ENCODE data around the gene CRLF3.
"Not testable (repeated sequence)": the region's sequence is repeated elsewhere in the genome, so short reads cannot be mapped to it uniquely, and the experiment has no call there.

The CRLF3 gene

DNA sequence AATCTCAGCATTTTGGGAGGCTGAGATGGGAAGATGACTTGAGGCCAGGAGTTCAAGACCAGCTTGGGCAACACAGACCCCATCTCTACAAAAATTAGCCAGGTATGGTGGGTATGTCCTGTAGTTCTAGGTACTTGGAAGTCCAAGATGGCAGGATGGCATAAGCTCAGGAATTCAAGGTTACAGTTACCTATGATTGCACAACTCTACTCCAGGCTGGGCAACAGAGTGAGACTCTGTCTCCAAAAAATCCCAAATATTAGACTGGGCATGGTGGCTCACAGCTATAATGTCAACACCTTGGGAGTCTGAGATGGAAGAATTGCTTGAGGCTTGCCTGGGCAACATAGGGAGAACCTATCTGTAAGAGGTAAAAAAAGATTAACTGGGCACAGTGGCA lies 63.4 kb downstream of the CRLF3 start:
- no peak for DNase-seq (ENCODE audit: insufficient read length)
- no peak for TF ChIP-seq TAF1 (IDR thresholded peaks at IDR 0.05; ENCODE audit: borderline replicate concordance, low read depth, low read length)
- TF ChIP-seq POLR2AphosphoS5 (IDR thresholded peaks at IDR 0.05; ENCODE audit: low read depth, low read length), result no peak
- TF ChIP-seq POLR2A (IDR thresholded peaks at IDR 0.05; ENCODE audit: low read depth, low read length), result no peak
- FAIRE-seq, result no peak

DNA sequence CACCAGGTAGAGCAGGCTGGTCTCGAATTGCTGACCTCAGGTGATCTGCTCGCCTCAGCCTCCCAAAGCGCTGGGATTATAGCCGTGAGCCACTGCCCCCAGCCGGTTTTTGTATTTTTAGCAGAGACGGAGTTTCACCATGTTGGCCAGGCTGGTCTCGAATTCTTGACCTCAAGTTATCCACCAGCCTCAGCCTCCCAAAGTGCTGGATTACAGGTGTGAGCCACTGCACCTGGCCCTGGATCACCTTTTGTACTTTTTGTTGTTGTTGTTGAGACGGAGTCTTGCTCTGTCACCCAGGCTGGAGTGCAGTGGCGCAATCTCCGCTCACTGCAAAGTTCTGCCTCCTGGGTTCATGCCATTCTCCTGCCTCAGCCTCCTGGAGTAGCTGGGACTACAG lies 71.2 kb downstream of the CRLF3 start:
- not testable (repeated sequence) for FAIRE-seq; DNase-seq (ENCODE audit: insufficient read length)

DNA sequence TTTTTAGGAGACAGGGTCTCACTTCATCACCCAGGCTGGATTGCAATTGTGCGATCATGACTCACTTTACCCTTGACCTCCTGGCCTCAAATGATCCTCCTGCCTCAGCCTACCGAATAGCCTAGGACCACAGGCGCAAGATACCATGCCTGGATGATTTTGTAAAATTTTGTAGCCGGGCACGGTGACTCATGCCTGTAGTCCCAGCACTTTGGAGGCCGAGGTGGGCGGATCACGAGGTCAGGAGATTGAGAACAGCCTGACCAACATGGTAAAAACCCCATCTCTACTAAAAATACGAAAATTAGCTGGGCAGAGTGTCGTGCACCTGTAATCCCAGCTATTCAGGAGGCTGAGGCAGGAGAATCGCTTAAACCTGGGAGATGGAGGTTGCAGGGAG lies 73.5 kb downstream of the CRLF3 start:
- not testable (repeated sequence) for FAIRE-seq; DNase-seq (ENCODE audit: insufficient read length)

DNA sequence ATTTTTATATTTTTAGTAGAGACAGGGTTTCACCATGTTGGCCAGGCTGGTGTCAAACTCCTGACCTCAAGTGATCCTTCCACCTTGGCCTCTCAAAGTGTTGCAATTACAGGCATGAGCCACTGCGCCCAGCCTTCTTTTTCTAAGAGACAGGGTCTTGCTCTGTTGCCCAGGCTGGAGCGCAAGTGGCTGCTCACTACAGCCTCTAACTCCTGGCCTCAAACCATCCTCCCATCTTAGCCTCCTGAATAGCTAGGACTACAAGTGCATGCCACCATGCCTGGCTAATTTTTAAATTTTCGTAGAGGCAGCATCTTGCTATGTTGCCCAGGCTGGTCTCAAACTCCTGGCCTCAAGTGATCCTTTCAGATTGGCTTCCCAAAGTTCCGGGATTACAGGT lies 76.9 kb downstream of the CRLF3 start:
- DNase-seq (ENCODE audit: insufficient read length); FAIRE-seq: not testable (repeated sequence)

DNA sequence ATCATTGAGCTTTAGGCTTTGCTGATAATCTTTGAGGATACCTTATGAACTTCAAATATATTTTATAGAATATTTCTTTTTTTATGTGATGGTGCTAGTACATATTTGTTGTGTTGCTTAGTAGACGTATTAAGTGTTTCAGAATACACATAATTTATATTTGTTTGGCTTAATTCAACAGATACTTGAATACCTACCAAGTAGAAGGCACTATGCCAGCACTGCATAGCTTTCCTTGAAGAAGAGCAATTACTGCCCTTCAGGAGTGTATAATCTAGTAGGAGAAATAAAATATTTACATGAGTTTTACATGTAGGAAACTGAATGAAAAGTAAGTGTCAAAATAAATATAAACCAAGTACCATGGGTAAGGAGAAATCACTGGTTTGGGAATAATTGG lies 81.8 kb downstream of the CRLF3 start:
- not testable (repeated sequence) for FAIRE-seq; DNase-seq (ENCODE audit: insufficient read length)

DNA sequence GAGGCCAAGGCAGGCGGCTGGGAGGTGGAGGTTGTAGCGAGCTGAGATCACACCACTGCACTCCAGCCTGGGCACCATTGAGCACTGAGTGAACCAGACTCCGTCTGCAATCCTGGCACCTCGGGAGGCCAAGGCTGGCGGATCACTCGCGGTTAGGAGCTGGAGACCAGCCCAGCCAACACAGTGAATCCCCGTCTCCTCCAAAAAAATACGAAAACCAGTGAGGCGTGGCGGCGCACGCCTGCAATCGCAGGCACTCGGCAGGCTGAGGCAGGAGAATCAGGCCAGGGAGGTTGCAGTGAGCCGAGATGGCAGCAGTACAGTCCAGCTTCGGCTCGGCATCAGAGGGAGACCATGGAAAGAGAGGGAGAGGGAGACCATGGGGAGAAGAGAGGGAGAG lies 88.1 kb downstream of the CRLF3 start:
- not testable (repeated sequence) for DNase-seq (ENCODE audit: insufficient read length); FAIRE-seq

DNA sequence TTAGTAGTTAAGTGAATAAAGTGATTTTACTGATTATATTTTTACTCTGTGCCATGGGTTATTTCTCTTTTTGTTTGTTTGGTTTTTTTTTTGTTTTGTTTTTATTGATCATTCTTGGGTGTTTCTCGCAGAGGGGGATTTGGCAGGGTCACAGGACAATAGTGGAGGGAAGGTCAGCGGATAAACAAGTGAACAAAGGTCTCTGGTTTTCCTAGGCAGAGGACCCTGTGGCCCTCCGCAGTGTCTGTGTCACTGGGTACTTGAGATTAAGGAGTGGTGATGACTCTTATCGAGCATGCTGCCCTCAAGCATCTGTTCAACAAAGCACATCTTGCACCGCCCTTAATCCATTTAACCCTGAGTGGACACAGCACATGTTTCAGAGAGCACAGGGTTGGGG lies 88.8 kb downstream of the CRLF3 start:
- DNase-seq (ENCODE audit: insufficient read length); FAIRE-seq: not testable (repeated sequence)

DNA sequence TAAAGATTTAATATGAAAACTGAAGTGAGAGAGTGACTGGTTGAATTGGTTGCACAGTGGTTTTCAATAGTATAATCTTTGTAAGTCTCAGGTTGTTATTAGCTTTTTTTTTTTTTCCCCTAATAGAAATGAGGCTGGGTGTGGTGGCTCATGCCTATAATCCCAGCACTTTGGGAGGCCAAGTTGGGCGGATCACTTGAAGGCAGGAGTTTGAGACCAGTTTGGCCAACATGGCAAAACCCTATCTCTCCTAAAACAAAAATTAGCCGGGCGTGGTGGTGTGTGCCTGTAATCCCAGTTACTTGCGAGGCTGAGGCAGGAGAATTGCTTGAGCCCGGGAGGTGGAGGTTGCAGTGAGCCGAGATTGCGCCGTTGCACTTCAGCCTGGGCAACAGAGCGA lies 89.3 kb downstream of the CRLF3 start:
- DNase-seq (ENCODE audit: insufficient read length); FAIRE-seq: not testable (repeated sequence)

DNA sequence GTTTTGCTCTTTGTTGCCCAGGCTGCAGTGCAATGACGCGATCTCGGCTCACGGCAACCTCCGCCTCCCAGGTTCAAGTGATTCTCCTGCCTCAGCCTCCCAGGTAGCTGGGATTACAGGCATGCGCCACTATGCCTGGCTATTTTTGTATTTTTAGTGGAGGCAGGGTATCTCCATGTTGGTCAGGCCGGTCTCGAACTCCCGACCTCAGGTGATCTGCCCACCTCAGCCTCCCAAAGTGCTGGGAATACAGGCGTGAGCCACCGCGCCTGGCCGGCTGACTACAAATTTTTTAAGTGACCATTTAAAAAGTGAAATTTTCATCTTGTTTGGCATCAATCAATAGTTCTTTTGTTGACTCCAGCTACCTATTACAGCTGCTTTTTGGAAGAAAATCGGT lies 90.3 kb downstream of the CRLF3 start:
- FAIRE-seq; DNase-seq (ENCODE audit: insufficient read length): not testable (repeated sequence)
